Islet precursor cell (in vitro differentiated cells): ENCODE data around the gene CADPS2.
"Not testable (repeated sequence)": the region's sequence is repeated elsewhere in the genome, so short reads cannot be mapped to it uniquely, and the experiment has no call there.

ENCODE experiments used
- DNase-seq: peaks from one replicate; pipeline ENCODE4 v3.0.0-alpha.2; 2018

Gene CADPS2

DNA sequence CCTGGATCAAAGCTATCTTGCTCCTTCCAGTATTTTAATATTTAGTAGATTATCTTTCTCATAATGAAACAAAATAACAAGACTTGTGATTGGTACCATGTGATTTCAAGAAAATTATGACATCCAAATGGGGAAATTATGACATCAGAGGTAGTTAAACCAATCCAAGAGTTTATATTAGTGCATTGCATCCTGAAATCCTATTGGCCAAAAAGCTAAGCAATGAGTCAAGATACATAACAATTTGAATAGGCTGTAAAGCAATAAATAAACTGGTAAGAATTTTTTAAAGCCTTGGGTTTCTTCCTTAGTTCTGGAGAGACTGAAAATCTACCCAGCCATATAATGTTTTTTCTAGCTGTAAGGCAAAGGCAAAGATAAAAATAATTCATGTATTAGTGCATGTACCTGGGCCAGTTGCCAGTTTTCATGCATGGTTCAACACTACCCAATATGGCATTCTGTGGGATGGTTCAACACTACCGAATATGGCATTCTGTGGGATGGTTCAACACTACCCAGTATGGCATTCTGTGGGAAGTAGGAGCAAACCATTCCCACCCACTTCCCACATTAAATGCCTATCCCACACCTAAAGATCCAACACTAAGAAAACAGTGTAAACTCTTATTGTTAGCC lies 183.3 kb downstream of the CADPS2 start, which contains the start of gene RNF148:
TSS of gene RNF148 (minus strand) at position 51 of the 639 bp plus-strand sequence. CDS start 172 bp downstream, outside the sequence.
- DNase-seq, result no peak

DNA sequence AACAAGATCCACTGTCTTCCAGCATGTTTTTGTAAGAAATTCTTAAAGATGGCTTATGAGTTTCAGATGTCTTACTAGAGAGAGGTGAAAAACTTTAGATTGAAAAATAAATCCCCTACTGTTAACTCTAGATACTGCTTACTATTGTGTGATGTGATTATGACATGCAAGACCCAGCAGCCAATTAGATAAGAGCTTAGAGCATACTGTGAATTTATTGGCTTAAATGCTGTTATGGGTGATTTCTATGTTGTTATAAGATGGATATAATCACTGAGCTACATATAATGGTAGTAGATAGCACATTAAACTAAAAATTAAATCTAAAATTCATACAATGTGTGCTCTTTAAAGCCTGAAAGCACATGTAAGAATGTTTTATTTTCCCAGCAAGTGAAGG lies 187.2 kb downstream of the CADPS2 start, which contains the start of gene RNF133:
TSS of gene RNF133 (minus strand) at position 101 of the 400 bp plus-strand sequence. CDS start 199 bp downstream, outside the sequence.
- DNase-seq, result no peak

DNA sequence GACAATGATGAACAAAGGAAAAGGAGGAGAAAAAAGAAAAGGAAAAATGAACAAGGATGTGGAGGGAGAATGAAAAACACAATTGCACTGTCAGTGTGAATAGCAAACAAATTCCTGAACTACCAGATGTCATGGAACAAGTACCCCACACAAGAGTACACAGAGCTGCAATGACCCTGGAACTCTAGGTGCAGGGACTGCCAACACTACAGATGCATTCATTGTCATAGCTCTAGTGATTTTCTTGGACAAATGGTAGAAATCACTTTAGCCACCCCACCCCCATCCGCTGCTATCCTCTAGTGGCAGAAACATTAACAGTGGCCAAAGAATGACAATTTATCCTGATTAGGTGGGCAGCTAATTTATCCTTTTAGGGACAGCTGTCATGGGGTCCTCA lies 190.4 kb downstream of the CADPS2 start:
- no peak for DNase-seq

DNA sequence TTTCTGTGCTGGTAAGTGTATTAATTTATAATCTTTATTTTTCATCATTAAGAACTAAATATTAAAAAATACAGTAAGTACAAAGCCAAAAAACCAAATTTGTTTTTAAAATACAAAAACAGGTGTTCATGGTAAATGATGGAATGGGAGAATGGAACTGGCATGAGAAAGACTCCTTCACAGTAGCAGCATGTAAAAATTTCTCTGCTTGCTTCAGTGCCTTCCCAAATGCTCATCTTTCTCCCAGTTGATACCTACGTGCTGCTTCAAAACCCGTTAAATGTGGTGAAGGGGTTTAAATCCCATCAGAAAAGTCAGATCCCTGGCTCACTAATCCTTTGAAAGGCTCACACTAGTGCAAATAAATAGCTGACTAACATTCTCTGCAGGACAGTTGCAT lies 191.6 kb downstream of the CADPS2 start:
- no peak for DNase-seq

DNA sequence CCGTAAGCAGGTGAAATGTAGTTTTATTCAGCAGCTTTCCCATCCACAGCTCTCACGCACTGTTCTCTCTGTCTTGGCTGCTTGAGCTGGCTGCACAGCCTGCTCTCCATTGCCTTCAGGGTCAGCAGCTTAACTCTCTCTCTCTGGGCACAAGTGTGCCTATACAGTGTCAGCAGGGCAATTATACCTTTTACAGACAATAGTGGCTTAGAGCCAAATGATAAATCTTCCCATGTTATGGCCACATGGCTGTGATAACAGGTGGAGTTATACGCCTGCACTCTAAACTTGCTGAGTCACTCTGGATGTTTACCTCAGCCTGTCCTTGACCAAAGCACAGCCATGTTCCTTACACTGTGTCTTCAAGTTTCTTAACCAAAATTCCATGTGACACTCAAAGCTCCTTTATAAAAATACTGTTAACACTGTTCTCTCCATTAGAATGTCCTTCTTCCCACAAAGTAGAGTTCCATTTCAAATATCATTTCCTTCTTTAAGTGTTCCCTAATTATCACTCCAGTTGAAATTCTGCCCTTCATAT lies 193.4 kb downstream of the CADPS2 start:
- DNase-seq, result no peak

DNA sequence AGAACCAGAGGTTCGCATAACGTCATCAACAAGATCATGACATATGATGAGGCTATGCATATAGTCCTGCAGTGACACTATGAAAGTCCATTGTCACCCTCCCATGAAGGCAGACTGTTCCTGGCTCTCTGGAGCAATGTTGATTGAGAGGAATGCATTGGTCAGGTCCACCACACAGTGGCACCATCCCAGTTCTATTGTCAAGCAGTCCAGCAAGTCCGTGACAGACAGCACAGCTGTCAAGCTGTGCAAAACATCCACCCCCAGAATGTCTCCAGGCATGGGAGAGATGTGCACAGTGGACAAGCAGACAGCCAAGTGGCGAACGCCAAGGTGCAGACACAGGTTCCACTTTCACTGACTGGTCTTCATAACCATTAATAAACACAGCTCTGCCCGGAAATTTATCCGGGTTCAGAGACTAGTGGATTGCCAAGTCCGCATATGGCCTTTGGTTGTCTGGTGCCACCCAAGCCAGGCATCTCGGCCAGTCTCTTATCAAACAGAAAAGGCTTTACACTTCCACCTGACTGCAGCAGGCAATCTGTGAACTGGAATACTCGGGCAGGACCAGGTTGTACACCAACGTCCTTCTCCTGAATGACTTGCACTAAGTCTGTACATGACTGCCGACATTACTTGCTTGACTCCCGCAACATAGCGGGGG lies 194.6 kb downstream of the CADPS2 start:
- DNase-seq, result no peak

DNA sequence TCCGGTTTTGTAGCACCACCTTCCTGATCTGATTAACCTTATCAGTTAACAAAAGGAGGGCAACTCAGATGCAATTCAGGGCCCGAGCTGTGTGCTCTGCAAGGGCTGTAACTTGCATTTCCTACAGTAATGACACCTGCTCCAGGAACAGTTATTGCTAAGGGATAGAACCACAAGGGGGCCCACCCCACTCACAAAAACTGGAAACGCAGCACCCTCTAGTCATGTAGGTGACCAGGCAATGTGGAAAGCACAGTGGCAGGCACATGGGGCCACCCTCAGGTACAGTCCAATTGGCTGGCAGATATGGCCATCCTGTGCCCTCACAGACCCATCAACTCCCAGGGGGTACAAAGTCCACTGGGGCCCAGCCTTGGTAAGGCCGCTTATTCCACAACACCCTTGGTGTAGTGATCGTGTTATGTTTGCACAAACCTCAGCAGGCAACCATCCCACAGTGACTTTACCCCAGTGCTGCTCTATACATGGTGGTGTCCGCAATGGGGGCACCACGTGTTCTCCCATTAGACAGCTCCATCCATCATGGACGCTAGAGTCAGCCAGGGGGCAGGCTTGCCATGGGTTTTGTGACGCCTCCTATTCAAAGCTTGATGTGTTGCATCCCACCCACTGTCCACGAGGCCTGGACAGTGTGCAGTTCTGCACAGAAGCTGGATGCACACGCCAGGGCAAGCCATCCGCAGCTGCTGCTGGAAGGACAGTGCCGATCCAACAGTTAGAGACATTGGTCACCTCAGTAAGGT lies 196.7 kb downstream of the CADPS2 start:
- no peak for DNase-seq

DNA sequence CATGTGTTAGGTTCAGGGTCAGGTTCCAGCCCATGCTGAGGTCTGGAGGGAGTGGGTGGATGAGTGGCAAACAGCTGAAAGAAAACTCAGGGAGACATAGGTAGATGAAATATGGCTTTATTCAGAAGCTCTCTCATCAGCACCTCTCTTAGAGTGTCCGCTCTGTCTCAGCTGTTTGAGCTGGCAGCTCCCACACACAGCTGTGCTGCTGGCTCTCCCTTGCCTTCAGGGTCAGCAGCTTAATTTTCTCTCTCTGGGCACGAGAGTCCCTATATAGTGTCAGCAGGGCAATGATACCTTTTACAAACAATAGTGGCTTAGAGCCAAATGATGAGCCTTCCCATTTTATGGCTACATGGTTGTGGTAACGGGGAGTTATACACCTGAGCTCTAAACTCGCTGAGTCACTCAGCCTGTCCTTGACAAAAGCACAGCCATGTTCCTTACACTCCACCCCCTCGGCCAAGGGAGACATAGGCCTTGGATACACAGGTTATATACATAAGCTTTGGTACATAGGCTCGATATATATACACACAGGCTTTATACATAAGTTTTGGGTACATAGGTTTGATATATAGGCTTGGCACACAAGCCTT lies 197.8 kb downstream of the CADPS2 start:
- DNase-seq, result no peak

DNA sequence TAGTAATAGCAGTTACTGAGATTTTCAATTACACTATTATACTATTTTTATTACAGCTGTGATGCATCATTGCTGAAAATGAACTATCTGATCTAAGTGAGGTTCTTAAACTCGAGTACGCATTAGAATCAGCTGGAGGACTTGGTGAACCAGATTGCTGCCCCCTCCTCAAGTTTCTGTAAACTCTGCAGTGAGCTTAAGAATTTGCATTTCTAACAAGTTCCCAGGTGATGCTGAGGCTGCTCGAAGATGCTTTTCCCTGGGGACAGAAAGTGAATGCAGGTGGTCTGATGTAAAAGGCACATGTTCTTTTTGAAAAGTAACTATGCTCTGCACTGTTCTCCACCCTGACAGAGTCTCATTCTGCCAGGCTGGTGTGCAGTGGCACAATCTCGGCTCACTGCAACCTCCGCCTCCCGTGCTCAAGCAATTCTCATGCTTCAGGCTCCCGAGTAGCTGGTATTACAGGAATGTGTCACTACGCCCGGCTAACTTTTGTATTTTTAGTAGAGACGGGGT lies 199.8 kb downstream of the CADPS2 start:
- no peak for DNase-seq

DNA sequence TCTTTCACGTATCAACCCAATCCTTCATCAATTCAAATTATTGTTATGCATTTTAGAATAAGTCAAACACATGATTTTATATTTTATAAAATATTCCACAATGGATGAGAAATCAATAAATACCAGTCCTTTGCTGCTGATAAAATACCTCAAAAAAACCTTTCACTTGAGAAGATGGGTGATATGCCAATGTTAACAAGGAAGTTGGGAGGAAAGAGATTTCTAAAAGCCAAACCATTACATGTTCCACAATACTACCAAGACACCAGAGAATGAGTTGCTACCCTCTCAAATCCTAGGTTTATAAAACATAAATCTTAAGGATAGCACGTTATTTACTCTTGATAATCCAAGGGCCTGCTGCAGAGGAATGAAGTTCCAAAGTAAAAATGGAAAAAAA lies 201.8 kb downstream of the CADPS2 start:
- DNase-seq, result no peak

DNA sequence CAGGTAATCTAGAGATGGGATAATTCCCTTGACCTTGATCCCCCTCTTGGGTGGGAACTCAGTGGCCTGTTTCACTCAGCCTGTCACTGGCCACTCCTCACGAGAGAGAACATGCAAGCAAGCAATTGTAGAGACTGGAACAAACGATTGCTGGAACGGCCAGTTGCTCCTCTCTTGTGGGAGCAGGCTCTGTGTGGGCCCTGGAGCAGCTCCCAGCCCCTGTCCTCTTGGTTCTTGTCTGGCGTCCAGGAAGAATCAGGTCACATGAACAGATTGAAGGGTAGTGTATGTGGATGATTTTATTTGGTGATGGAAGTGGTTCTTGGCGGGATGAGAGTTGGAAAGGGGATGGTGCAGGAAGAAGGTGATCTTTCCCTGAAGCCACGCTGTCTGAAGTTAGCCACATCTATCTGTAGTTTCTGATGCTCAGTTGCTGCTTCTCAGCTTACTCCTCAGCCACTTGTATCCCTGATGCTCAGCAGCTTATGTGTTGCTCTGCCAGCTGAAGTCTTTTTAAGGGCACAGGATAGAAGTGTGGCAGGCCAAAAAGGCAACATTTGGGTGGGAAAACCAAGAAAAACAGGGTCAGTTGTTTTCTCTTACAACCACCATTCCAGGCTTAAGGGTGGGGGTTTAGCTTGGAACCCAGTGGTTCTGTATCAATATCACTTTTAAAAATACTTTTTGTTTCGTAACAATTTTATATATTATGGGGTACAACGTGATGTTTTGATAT lies 203.3 kb downstream of the CADPS2 start:
- no peak for DNase-seq

DNA sequence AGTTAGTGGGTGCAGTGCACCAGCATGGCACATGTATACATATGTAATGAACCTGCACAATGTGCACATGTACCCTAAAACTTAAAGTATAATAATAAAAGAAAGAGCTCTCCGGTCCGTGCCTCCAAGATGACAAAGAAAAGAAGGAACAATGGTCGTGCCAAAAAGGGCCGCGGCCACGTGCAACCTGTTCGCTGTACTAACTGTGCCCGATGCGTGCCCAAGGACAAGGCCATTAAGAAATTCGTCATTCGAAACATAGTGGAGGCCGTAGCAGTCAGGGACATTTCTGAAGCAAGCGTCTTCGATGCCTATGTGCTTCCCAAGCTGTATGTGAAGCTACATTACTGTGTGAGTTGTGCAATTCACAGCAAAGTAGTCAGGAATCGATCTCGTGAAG lies 205.1 kb downstream of the CADPS2 start:
- not testable (repeated sequence) for DNase-seq

DNA sequence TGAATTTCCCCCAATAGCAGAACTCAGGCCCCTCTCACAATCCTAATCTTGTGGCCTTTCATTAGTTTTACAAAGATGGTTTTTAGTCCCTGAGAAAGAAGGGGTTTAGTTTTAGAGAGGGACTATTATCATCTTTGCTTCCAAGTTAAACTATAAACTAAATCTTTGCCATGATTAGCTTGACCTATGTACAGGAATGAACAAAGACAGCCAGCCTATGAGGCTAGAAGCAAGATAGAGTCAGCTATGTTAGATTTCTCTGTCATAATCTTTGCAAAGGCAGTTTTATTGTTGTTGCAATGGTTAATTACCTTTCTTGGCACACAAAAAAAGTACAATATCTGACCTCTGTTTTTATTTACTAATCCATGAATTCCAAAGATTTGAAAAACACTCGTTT lies 206.4 kb downstream of the CADPS2 start:
- no peak for DNase-seq

DNA sequence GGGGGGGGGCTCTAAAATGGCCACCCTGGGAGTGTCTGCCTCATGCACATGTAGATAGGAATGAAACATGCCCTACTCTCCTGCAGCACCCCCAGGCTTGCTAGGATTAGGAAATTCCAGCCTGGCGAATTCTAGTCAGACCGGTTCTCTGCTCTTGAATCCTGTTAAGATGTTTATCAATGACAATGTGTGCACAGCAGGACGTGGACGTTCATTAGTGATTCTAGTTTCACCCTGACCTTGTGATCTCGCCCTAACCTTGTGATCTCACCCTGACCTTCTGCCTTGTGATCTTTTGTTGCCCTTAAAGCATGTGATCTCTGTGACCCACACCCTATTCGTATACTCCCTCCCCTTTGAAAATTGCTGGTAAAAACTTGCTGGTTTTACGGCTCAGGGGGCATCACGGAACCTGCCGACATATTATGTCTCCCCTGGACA lies 207.0 kb downstream of the CADPS2 start:
- DNase-seq, result peak; percentile 75

DNA sequence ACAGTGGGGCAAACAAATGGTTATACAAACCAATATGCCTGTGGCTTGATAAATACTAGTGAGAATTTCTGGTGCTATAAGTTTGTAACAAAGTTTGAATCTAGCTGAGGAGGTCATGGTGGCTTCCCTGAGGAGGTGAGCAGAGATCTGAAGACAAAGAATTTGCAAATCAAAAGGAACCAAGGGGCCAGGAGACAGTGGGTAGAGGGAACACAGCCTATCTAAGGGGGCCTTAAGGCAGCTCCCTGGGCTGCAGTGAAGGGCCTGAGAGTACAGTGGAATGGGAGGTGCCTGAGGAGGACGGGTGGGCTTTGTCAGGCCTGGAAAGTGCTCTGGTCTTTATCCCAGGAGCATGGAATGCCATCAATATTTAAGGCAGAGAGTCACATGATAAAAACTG lies 209.1 kb downstream of the CADPS2 start:
- no peak for DNase-seq

DNA sequence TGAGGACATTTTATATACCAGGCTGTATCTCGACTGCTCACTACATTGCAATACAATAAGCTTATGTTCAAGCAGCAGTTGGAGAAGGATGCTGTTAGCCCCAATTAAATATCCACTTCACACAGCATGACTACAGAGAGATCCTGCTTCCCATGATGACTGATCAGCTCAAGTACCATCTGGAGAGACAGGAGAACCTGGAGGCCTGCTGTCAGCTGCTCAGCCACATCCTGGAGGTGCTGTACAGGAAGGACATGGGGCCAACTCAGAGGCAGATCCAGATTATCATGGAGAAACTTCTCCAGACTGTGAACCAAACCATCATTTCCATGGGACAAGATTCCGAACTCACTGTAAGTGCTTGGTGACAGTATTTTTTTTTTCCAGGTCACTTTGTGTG lies 209.8 kb downstream of the CADPS2 start:
- DNase-seq, result no peak

DNA sequence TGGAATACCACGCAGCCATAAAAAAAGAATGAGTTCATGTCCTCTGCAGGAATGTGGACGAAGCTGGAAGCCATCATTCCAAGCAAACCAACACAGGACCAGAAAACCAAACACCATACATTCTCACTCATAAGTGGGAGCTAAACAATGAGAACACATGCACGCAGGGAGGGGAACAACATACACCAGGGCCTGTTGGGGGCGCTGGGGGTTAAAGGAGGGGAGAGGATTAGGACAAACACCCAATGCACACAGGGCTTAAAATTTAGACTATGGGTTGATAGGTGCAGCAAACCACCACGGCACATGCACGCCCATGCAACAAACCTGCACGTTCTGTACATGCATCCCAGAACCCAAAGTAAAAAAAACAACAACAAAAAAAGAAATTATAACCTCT lies 210.6 kb downstream of the CADPS2 start:
- DNase-seq, result no peak

DNA sequence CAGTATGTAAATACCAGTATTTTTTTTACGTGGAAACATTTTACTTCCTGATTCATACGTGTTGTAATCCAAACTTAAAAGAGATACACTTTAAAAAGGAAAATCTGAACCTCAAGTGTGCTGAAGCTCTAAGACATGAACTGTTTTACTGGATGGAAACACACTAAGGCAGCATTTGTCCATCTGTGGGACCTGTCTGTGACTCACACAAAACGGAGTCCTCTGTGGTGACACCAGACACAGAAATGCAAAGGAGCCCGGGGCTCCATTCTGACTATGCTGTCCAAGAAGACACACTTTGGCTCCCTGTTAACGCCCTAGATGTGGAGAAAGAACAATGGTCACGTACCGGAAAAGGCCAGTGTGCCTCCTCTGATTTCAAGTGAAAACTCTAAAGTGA lies 211.2 kb downstream of the CADPS2 start:
- no peak for DNase-seq

DNA sequence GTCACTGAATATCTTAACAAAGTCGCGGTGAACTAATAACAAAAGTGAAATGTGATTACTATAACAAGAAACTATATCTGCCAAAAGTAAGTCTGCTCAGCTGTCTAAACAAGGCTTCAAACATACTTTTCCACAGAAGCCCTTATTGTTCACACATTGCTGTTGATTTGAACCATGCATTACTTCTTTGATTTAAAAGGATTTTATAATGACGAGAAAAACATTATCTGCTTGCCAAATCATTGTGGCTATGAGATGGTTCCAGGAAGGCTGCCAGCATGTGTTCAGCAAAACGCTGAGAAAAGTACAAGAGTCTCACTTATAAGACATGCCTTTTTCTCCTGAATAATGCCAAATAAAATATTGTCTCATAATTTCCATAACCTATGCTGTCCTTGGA lies 211.8 kb downstream of the CADPS2 start:
- DNase-seq, result no peak

DNA sequence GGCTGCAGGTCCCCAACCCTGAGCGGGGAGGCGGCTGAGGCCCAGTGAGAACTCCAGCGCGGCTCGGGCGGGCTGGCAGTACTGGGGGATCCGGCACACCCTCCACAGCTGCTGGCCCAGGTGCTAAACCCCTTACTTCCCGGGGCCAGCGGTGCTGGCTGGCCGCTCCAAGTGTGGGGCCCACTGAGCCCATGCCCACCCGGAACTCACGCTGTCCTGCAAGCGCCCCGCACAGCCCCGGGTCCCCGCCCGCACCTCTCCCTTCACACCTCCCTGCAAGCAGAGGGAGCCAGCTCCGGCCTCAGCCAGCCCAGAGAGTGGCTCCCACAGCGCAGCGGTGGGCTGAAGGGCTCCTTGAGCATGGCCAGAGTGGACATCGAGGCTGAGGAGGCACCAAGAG lies 212.3 kb downstream of the CADPS2 start:
- no peak for DNase-seq

DNA sequence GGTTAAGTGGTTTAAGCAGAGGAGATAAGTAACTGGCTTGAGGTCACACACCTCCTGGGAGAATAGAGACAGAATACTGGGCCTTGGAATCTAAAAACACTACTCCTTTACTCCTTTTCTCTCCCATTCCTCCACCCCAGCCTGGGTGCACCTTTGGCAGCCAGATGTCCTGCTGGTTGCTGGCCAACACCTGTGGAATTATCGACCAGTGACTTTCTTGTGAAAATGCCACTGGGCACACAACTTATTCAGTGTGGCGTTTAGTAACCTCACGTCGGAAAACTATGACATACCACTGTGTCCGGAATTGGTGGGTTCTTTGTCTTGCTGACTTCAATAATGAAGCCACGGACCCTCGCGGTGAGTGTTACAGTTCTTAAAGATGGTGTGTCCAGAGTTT lies 213.7 kb downstream of the CADPS2 start:
- no peak for DNase-seq

DNA sequence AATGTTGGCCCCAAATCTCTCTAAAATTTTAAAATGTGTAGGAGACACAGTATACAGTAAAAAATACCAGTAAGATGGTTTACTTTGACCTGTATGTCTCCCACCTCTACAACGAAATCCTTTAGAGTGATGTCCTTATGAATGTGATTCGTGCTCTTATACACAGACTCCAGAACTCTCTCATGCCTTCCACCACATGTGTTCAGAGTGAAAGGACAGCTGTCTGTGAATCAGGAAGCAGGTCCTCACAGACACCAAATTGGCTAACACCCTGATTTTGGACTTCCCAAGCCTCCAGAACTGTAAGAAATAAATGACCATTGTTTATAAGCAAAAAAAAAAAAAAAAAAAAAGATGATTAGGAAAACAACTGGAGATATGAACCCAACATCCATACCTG lies 222.5 kb downstream of the CADPS2 start:
- DNase-seq, result no peak
